ENCODE measurements around the gene TLN1. TPM values are rescaled to one million over a fixed set of nuclear protein-coding genes. Genes with fewer than 3 reads are reported as not detected.

The TLN1 gene
- polyA plus RNA-seq, 1 experiment, result 399 TPM

DNA sequence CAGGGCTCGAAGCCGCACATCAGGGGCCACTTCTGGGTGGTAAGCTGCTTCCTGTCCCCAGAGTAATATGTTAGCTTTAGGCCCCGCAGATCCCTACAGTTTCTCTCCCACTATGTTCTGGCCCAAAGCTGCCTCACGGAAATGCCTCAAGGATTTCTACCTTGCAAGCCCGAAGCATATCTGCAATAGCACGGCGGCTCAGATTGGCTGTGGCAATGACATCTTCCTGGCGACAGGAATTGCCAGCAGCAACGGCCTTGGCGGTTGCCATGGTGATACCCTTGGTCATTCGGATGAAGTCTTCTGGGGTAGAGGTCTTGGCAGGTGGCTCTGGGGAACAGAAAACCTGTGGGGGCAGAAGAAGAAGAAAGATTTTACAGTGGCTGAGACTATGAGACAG is 32.0 kb downstream of the TLN1 start:
- TF ChIP-seq, protein P1, sequence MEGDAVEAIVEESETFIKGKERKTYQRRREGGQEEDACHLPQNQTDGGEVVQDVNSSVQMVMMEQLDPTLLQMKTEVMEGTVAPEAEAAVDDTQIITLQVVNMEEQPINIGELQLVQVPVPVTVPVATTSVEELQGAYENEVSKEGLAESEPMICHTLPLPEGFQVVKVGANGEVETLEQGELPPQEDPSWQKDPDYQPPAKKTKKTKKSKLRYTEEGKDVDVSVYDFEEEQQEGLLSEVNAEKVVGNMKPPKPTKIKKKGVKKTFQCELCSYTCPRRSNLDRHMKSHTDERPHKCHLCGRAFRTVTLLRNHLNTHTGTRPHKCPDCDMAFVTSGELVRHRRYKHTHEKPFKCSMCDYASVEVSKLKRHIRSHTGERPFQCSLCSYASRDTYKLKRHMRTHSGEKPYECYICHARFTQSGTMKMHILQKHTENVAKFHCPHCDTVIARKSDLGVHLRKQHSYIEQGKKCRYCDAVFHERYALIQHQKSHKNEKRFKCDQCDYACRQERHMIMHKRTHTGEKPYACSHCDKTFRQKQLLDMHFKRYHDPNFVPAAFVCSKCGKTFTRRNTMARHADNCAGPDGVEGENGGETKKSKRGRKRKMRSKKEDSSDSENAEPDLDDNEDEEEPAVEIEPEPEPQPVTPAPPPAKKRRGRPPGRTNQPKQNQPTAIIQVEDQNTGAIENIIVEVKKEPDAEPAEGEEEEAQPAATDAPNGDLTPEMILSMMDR (IDR thresholded peaks at IDR 0.05; ENCODE audit: insufficient read depth, low read depth, low read length), result no peak

DNA sequence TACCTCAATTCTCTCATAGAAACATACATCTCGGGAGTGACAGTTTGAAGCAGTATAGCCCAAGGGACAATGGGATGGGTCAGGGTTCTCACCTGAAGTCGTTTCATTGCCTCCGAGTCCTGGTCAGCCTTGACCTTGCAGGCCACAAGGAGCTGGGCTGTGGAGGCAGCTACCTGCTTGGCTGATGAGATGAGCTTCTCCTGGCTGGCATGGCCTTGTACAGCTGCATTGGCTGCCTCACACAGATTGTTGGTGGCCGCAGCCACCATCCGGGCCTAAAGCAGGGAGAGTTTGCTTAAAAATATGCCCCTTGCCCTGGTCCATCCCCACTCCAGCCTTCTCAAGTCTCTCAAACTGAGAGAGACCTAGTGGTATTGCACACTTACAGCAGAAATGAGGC is 33.8 kb downstream of the TLN1 start:
- POLR2A ChIA-PET, result no interaction called here
- H3K4me3 ChIP-seq (ENCODE audit: low read depth, low read length), result no peak overlapping the region
- no peaks in the 10 kb centered on the region for H3K27me3 ChIP-seq (ENCODE audit: control insufficient read depth, insufficient read depth, low read length)
- TF ChIP-seq, protein P1 (IDR thresholded peaks at IDR 0.05; ENCODE audit: insufficient read depth, low read depth, low read length), result no peak
- H3K36me3 ChIP-seq (ENCODE audit: control insufficient read depth, insufficient read depth, low read length), result peaks cover 47% of the 10 kb centered on the region
- no peak for DNase-seq (ENCODE audit: low read depth)
- CTCF ChIA-PET, result interaction anchor here (1.1 to 8.9 kb wide), 7 partner anchors 8 to 41 kb away, joined by 3 to 177 read pairs (median 34); partner anchors contain the start of genes ARHGEF39, CCDC107 and RMRP

More for the DNA sequence above, 32.0 kb downstream of the TLN1 start:
- ChIA-PET POLR2A (interaction anchor here (1.0 kb wide), 1 partner anchor 9 kb away, joined by 24 read pairs; no protein-coding TSS in a partner anchor), CTCF (interaction anchor here (1.6 to 8.9 kb wide), 3 partner anchors 12 to 38 kb away, joined by 6 to 177 read pairs (median 116); no protein-coding TSS in a partner anchor)
- H3K4me3 ChIP-seq (ENCODE audit: low read depth, low read length), result no peak overlapping the region
- no peak for DNase-seq (ENCODE audit: low read depth)
- no peaks in the 10 kb centered on the region for H3K27me3 ChIP-seq (ENCODE audit: control insufficient read depth, insufficient read depth, low read length)
- H3K36me3 ChIP-seq (ENCODE audit: control insufficient read depth, insufficient read depth, low read length), result peaks cover 63% of the 10 kb centered on the region

DNA sequence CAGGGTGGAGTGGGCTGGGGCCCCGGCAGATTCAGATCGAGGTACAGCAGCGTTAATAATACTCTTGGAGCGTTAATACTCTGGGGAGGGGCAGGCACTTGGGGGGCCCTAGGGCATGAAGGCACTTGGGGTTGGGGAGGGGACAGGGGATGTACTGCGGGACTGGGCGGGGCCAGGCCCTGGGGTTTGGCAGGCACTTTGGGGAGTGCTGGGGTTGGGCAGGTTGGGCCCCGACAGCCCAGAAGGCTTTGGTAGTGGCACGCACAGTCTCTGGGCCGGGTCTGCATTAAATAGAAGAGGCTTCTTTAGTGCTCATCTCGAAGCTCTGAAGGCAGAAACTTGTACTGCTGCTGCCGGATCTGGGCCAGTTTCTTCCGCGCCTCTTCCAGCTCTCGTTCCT is 34.5 kb downstream of the TLN1 start:
- Histone ChIP-seq H3K4me3 (ENCODE audit: low read depth, low read length) (no peak overlapping the region), H3K27me3 (ENCODE audit: control insufficient read depth, insufficient read depth, low read length) (no peaks in the 10 kb centered on the region), H3K36me3 (ENCODE audit: control insufficient read depth, insufficient read depth, low read length) (peaks cover 43% of the 10 kb centered on the region)
- DNase-seq (ENCODE audit: low read depth), result no peak
- ChIA-PET POLR2A (no interaction called here), CTCF (interaction anchor here (1.9 to 8.9 kb wide), 9 partner anchors 13 to 51 kb away, joined by 8 to 177 read pairs (median 34); partner anchors contain the start of genes ARHGEF39, CA9, CCDC107 and RMRP)
- TF ChIP-seq, protein P1 (IDR thresholded peaks at IDR 0.05; ENCODE audit: insufficient read depth, low read depth, low read length), result no peak

GRCh38 chr9:35696520-35697215 is 35.3 kb downstream of the TLN1 start:
- H3K36me3 ChIP-seq (ENCODE audit: control insufficient read depth, insufficient read depth, low read length), result peaks cover 38% of the 10 kb centered on the region
- ChIA-PET CTCF (interaction anchor here (0.6 to 8.9 kb wide), 21 partner anchors 9 to 80 kb away, joined by 3 to 177 read pairs (median 8); partner anchors contain the start of genes ARHGEF39, CA9, CCDC107 and CREB3), POLR2A (interaction anchor here (0.7 to 0.8 kb wide), 2 partner anchors 31 to 35 kb away, joined by 3 to 6 read pairs; no protein-coding TSS in a partner anchor)
- no peak for DNase-seq (ENCODE audit: low read depth)
- TF ChIP-seq, protein P1 (IDR thresholded peaks at IDR 0.05; ENCODE audit: insufficient read depth, low read depth, low read length), result peak; percentile 87
- H3K4me3 ChIP-seq (ENCODE audit: low read depth, low read length), result no peak overlapping the region
- H3K27me3 ChIP-seq (ENCODE audit: control insufficient read depth, insufficient read depth, low read length), result no peaks in the 10 kb centered on the region

DNA sequence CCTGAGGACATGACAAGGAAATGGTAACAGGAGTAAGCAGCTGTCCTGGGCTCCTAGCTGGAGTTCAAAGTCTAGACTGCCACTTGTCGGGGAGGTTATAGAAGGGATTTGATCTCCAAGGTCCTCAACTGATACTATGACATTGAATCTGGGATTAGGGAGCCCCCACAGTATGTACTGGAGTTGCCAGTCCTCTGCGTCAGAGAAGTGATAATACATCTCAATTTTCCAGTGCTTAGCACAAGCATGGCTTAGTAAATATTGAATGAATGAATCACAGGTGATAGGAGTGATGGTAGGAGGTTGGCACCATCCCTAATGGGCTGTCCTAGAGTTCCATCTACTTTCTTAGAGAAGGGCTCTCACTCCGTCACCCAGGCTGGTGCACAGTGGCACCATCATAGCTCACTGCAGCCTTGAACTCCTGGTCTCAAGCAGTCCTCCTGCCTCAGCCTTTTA is 36.0 kb downstream of the TLN1 start:
- no peak for DNase-seq (ENCODE audit: low read depth)
- Histone ChIP-seq H3K36me3 (ENCODE audit: control insufficient read depth, insufficient read depth, low read length) (peaks cover 33% of the 10 kb centered on the region), H3K27me3 (ENCODE audit: control insufficient read depth, insufficient read depth, low read length) (no peaks in the 10 kb centered on the region), H3K4me3 (ENCODE audit: low read depth, low read length) (no peak overlapping the region)
- TF ChIP-seq, protein P1 (IDR thresholded peaks at IDR 0.05; ENCODE audit: insufficient read depth, low read depth, low read length), result no peak
- POLR2A ChIA-PET, result no interaction called here
- CTCF ChIA-PET, result interaction anchor here (0.8 to 8.9 kb wide), 19 partner anchors 8 to 130 kb away, joined by 3 to 177 read pairs (median 9); partner anchors contain the start of genes ARHGEF39, CA9, CCDC107 and CREB3

All from BJ (cell line).